ENCODE results near the gene SLC8B1. TPM values are rescaled to one million over a fixed set of nuclear protein-coding genes. Genes with fewer than 3 reads are reported as not detected.

SLC8B1 gene
- total and polyA plus RNA-seq, 2 of the 4 experiments (the other 2 are of a cell fraction): 4.1 to 10.2 TPM

DNA sequence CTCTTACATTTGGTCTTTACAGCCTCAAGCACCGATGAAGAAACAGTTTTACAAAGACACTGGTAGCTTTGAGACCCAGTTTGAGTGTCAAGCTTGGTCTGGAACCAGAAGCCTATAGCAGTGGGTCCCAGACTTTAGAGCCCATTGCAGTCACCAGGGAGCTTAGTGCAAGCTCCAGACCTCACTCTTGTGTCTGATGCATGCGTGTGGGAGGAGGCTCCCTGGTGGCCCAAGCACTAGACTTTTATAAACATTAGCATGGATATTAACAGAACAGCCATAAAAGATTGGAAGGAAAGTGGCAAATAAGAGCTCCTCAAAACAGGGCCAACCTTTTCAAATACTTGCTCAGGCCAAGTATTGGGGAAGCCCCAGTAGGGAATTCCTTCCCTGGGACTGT lies 45.5 kb downstream of the SLC8B1 start:
- H2BK20ac ChIP-seq (ENCODE audit: low read depth, low read length): no peak overlapping the region

More for the DNA sequence above, 45.5 kb downstream of the SLC8B1 start:
- H3K56ac ChIP-seq (ENCODE audit: extremely low read depth, insufficient read depth, low read length): no peak overlapping the region
- dilution Hi-C loops (cut with HindIII; ENCODE audit: low sequenced_read_pairs, unreplicated experiment): no loop called here
- ATAC-seq (ENCODE audit: low read depth): peak; percentile 41; the same call in 1 of the 2 replicates
- H3K23ac ChIP-seq (ENCODE audit: low read depth, low read length): no peak overlapping the region
- WGBS, 2 experiments (ENCODE audit: extremely low coverage in 2 of 2, insufficient read length in 1 of 2): no CpG with 5 or more reads among the region's 2 CpGs
- no peak overlapping the region for H4K91ac ChIP-seq (ENCODE audit: insufficient read depth, low read depth, low read length)
- intact Hi-C loops (cut with micrococcal nuclease): no loop called here
- no peak overlapping the region for H3K4me2 ChIP-seq (ENCODE audit: low read depth, low read length)
- H4K5ac ChIP-seq (ENCODE audit: low read depth, low read length): no peak overlapping the region
- TF ChIP-seq, protein P1, sequence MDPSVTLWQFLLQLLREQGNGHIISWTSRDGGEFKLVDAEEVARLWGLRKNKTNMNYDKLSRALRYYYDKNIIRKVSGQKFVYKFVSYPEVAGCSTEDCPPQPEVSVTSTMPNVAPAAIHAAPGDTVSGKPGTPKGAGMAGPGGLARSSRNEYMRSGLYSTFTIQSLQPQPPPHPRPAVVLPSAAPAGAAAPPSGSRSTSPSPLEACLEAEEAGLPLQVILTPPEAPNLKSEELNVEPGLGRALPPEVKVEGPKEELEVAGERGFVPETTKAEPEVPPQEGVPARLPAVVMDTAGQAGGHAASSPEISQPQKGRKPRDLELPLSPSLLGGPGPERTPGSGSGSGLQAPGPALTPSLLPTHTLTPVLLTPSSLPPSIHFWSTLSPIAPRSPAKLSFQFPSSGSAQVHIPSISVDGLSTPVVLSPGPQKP (IDR thresholded peaks at IDR 0.05; ENCODE audit: borderline replicate concordance, low read depth, low read length): no peak
- TF ChIP-seq MXI1 (IDR thresholded peaks at IDR 0.05; ENCODE audit: borderline replicate concordance, low read depth, low read length): no peak
- TF ChIP-seq MAZ (IDR thresholded peaks at IDR 0.05; ENCODE audit: borderline replicate concordance, low read depth, low read length): no peak
- TF ChIP-seq MAFK (IDR thresholded peaks at IDR 0.05; ENCODE audit: low read depth, low read length): no peak
- TF ChIP-seq CEBPB (IDR thresholded peaks at IDR 0.05; ENCODE audit: low read depth, low read length): no peak
- no peak for TF ChIP-seq RCOR1 (IDR thresholded peaks at IDR 0.05; ENCODE audit: insufficient replicate concordance, low read length)
- no peak for TF ChIP-seq POLR2A (IDR thresholded peaks at IDR 0.05; ENCODE audit: low read depth, low read length)
- TF ChIP-seq SMC3 (IDR thresholded peaks at IDR 0.05; ENCODE audit: low read depth, low read length): no peak
- TF ChIP-seq, protein P2, sequence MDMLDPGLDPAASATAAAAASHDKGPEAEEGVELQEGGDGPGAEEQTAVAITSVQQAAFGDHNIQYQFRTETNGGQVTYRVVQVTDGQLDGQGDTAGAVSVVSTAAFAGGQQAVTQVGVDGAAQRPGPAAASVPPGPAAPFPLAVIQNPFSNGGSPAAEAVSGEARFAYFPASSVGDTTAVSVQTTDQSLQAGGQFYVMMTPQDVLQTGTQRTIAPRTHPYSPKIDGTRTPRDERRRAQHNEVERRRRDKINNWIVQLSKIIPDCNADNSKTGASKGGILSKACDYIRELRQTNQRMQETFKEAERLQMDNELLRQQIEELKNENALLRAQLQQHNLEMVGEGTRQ (IDR thresholded peaks at IDR 0.05; ENCODE audit: low read depth, low read length): no peak
- no peak for TF ChIP-seq RFX5 (IDR thresholded peaks at IDR 0.05; ENCODE audit: low read depth, low read length)
- TF ChIP-seq NFE2L2 (IDR thresholded peaks at IDR 0.05; ENCODE audit: low read depth, low read length): no peak
- no peak for TF ChIP-seq CHD1 (IDR thresholded peaks at IDR 0.05; ENCODE audit: low read depth, low read length)
- no peak for TF ChIP-seq RAD21 (IDR thresholded peaks at IDR 0.05; ENCODE audit: low read length)
- TF ChIP-seq, protein P3, sequence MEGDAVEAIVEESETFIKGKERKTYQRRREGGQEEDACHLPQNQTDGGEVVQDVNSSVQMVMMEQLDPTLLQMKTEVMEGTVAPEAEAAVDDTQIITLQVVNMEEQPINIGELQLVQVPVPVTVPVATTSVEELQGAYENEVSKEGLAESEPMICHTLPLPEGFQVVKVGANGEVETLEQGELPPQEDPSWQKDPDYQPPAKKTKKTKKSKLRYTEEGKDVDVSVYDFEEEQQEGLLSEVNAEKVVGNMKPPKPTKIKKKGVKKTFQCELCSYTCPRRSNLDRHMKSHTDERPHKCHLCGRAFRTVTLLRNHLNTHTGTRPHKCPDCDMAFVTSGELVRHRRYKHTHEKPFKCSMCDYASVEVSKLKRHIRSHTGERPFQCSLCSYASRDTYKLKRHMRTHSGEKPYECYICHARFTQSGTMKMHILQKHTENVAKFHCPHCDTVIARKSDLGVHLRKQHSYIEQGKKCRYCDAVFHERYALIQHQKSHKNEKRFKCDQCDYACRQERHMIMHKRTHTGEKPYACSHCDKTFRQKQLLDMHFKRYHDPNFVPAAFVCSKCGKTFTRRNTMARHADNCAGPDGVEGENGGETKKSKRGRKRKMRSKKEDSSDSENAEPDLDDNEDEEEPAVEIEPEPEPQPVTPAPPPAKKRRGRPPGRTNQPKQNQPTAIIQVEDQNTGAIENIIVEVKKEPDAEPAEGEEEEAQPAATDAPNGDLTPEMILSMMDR (conservative IDR thresholded peaks at IDR 0.05; ENCODE audit: low read depth, low read length): no peak
- no peak for TF ChIP-seq FOS (IDR thresholded peaks at IDR 0.05; ENCODE audit: low read depth, low read length)
- TF ChIP-seq BHLHE40 (IDR thresholded peaks at IDR 0.05; ENCODE audit: low read depth, low read length): no peak
- H3K14ac ChIP-seq (replicated peaks; ENCODE audit: low read depth, low read length): no peak overlapping the region
- H3K4ac ChIP-seq (ENCODE audit: low read depth, low read length): no peak overlapping the region
- no peak overlapping the region for H2AFZ ChIP-seq (replicated peaks; ENCODE audit: low read length, poor library complexity)
- H3K79me1 ChIP-seq (ENCODE audit: low read depth in 1 of 2, low read length in 2 of 2): no peaks in the 10 kb centered on the region
- no peaks in the 10 kb centered on the region for H3K9me1 ChIP-seq (ENCODE audit: insufficient read depth, low read length)
- peaks cover 20% of the 10 kb centered on the region; the same call in 1 of the 2 replicates for H3K36me3 ChIP-seq (ENCODE audit: control insufficient read depth, insufficient read depth, low read length)
- no peak overlapping the region for H3K27ac ChIP-seq (ENCODE audit: insufficient read depth, low read length)
- CTCF ChIA-PET: interaction anchor here (1.0 kb wide), 1 partner anchor 37 kb away, joined by 4 read pairs; no protein-coding TSS in a partner anchor
- no peak overlapping the region for H2BK5ac ChIP-seq (ENCODE audit: low read depth, low read length, poor library complexity, severe bottlenecking)
- H4K8ac ChIP-seq (ENCODE audit: low read depth in 2 of 2, low read length in 2 of 2): no peak overlapping the region
- no peak overlapping the region for H2AK5ac ChIP-seq (ENCODE audit: low read depth, low read length)
- H3K9me3 ChIP-seq (ENCODE audit: control insufficient read depth, insufficient read depth, low read length): no peaks in the 10 kb centered on the region
- peaks cover 10% of the 10 kb centered on the region for H3K4me1 ChIP-seq (ENCODE audit: control insufficient read depth, insufficient read depth, low read length)
- no peak overlapping the region for H2BK15ac ChIP-seq (ENCODE audit: low read depth, low read length)
- H2BK120ac ChIP-seq (ENCODE audit: low read depth, low read length): no peak overlapping the region
- POLR2A ChIA-PET (ENCODE audit: unreplicated experiment): no interaction called here
- no peak overlapping the region for H3K18ac ChIP-seq (ENCODE audit: low read depth, low read length)
- no TSS peak for BruUV-seq (replicated peaks)
- H3K27me3 ChIP-seq (ENCODE audit: control insufficient read depth, insufficient read depth, low read length): no peaks in the 10 kb centered on the region
- no peaks in the 10 kb centered on the region for H4K20me1 ChIP-seq (ENCODE audit: insufficient read depth, low read length)
- H3K4me3 ChIP-seq (ENCODE audit: insufficient read depth, low read depth, low read length): no peak overlapping the region
- H2AK9ac ChIP-seq (replicated peaks; ENCODE audit: low read depth, low read length, poor library complexity): no peak overlapping the region
- DNase-seq: peak; percentile 28
- no peak overlapping the region for H3K9ac ChIP-seq (ENCODE audit: low read depth, low read length)
- in situ Hi-C loops (cut with MboI; ENCODE audit: low sequenced_read_pairs): no loop called here

All from IMR-90 (cell line).